ENCODE measurements around the gene SPEG. TPM values are rescaled to one million over a fixed set of nuclear protein-coding genes. Genes with fewer than 3 reads are reported as not detected.

SPEG gene
- total and polyA plus RNA-seq, 2 of the 13 experiments (the other 11 are each of a cell fraction or from before 2014, with no cell fraction given) = 0.18 to 0.24 TPM

GRCh38 chr2:219543596-219544358 lies 109.1 kb downstream of the SPEG start, which contains the start of the genes CHPF and TMEM198 (continued):
- TF ChIP-seq, protein P1, sequence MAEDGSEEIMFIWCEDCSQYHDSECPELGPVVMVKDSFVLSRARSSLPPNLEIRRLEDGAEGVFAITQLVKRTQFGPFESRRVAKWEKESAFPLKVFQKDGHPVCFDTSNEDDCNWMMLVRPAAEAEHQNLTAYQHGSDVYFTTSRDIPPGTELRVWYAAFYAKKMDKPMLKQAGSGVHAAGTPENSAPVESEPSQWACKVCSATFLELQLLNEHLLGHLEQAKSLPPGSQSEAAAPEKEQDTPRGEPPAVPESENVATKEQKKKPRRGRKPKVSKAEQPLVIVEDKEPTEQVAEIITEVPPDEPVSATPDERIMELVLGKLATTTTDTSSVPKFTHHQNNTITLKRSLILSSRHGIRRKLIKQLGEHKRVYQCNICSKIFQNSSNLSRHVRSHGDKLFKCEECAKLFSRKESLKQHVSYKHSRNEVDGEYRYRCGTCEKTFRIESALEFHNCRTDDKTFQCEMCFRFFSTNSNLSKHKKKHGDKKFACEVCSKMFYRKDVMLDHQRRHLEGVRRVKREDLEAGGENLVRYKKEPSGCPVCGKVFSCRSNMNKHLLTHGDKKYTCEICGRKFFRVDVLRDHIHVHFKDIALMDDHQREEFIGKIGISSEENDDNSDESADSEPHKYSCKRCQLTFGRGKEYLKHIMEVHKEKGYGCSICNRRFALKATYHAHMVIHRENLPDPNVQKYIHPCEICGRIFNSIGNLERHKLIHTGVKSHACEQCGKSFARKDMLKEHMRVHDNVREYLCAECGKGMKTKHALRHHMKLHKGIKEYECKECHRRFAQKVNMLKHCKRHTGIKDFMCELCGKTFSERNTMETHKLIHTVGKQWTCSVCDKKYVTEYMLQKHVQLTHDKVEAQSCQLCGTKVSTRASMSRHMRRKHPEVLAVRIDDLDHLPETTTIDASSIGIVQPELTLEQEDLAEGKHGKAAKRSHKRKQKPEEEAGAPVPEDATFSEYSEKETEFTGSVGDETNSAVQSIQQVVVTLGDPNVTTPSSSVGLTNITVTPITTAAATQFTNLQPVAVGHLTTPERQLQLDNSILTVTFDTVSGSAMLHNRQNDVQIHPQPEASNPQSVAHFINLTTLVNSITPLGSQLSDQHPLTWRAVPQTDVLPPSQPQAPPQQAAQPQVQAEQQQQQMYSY (CRISPR knock-in tag; IDR thresholded peaks at IDR 0.05) = peak; percentile 64; the same call in 1 of the 2 replicates
- TF ChIP-seq NFIB (CRISPR knock-in tag; IDR thresholded peaks at IDR 0.05; ENCODE audit: borderline replicate concordance) (no peak), ZNF607 (CRISPR knock-in tag; IDR thresholded peaks at IDR 0.05; ENCODE audit: borderline replicate concordance) (peak; percentile 71), ETV6 (CRISPR knock-in tag; conservative IDR thresholded peaks at IDR 0.05) (peak; percentile 86; the same call in 1 of the 2 replicates), RFX5 (IDR thresholded peaks at IDR 0.05; ENCODE audit: low read depth, low read length) (peak; percentile 86), SOX6 (IDR thresholded peaks at IDR 0.05) (no peak), SOX6 (CRISPR knock-in tag; IDR thresholded peaks at IDR 0.05) (peak; percentile 62)
- TF ChIP-seq, protein P2, sequence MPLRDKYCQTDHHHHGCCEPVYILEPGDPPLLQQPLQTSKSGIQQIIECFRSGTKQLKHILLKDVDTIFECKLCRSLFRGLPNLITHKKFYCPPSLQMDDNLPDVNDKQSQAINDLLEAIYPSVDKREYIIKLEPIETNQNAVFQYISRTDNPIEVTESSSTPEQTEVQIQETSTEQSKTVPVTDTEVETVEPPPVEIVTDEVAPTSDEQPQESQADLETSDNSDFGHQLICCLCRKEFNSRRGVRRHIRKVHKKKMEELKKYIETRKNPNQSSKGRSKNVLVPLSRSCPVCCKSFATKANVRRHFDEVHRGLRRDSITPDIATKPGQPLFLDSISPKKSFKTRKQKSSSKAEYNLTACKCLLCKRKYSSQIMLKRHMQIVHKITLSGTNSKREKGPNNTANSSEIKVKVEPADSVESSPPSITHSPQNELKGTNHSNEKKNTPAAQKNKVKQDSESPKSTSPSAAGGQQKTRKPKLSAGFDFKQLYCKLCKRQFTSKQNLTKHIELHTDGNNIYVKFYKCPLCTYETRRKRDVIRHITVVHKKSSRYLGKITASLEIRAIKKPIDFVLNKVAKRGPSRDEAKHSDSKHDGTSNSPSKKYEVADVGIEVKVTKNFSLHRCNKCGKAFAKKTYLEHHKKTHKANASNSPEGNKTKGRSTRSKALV (CRISPR knock-in tag; IDR thresholded peaks at IDR 0.05) = peak; percentile 92
